ENCODE measurements around the gene NPR1.

The NPR1 gene

GRCh38 chr1:153741986-153742385 is 63.5 kb downstream of the NPR1 start:
- peaks cover 3% of the 10 kb centered on the region; the same call in 1 of the 2 replicates for H3K79me2 ChIP-seq (ENCODE audit: low read length)
- H4K20me1 ChIP-seq (ENCODE audit: insufficient read depth, low read length) = peaks cover 15% of the 10 kb centered on the region; the same call in 1 of the 2 replicates
- peaks cover 29% of the 10 kb centered on the region for H3K4me1 ChIP-seq (ENCODE audit: low read length)
- peaks cover 48% of the 10 kb centered on the region for H3K36me3 ChIP-seq (replicated peaks; ENCODE audit: low read depth, low read length)
- H3K4me3 ChIP-seq (ENCODE audit: low read length) = peak overlapping the region; percentile 31
- H3K9ac ChIP-seq (ENCODE audit: low read length) = no peak overlapping the region
- H3K27me3 ChIP-seq (ENCODE audit: low read depth, low read length) = no peaks in the 10 kb centered on the region
- H3K9me3 ChIP-seq (ENCODE audit: insufficient read depth, low read length) = no peaks in the 10 kb centered on the region
- TF ChIP-seq EZH2phosphoT487 (IDR thresholded peaks at IDR 0.05; ENCODE audit: low read depth) (no peak), CTCF (IDR thresholded peaks at IDR 0.05; ENCODE audit: low read depth, low read length) (no peak)
- H3K4me2 ChIP-seq (ENCODE audit: low read length) = peak overlapping the region; percentile 61
- no peak overlapping the region for H2AFZ ChIP-seq (ENCODE audit: low read depth, low read length)
- H3K27ac ChIP-seq (ENCODE audit: low read length) = peak overlapping the region; percentile 80

GRCh38 chr1:153742411-153743142 is 64.1 kb downstream of the NPR1 start:
- Histone ChIP-seq H3K9ac (ENCODE audit: low read length) (peak overlapping the region; percentile 47; the same call in 1 of the 2 replicates), H3K27me3 (ENCODE audit: low read depth, low read length) (no peaks in the 10 kb centered on the region), H3K9me3 (ENCODE audit: insufficient read depth, low read length) (no peaks in the 10 kb centered on the region), H3K4me2 (ENCODE audit: low read length) (peak overlapping the region; percentile 61), H4K20me1 (ENCODE audit: insufficient read depth, low read length) (peaks cover 15% of the 10 kb centered on the region; the same call in 1 of the 2 replicates), H2AFZ (ENCODE audit: low read depth, low read length) (no peak overlapping the region), H3K4me1 (ENCODE audit: low read length) (peaks cover 29% of the 10 kb centered on the region), H3K4me3 (ENCODE audit: low read length) (peak overlapping the region; percentile 31), H3K36me3 (replicated peaks; ENCODE audit: low read depth, low read length) (peaks cover 54% of the 10 kb centered on the region), H3K79me2 (ENCODE audit: low read length) (peaks cover 3% of the 10 kb centered on the region; the same call in 1 of the 2 replicates), H3K27ac (ENCODE audit: low read length) (peak overlapping the region; percentile 80)
- TF ChIP-seq CTCF (IDR thresholded peaks at IDR 0.05; ENCODE audit: low read depth, low read length) = no peak
- TF ChIP-seq EZH2phosphoT487 (IDR thresholded peaks at IDR 0.05; ENCODE audit: low read depth) = no peak
